Prostate gland (tissue), 2 donors: ENCODE data around the gene MN1.

Experiments used
- POLR2A ChIP-seq: fragments of 450-650 bp; IDR thresholded peaks from one replicate; pipeline ENCODE4 v1.6.1; 2016; ENCODE audit warnings: antibody characterized with exemption, mild to moderate bottlenecking
- POLR2AphosphoS5 ChIP-seq: sonication (generic); formaldehyde crosslinking; IDR thresholded peaks from one replicate; pipeline ENCODE4 v1.6.1; 2017; ENCODE audit warnings: antibody characterized with exemption
- TF ChIP-seq, protein P1 (sequence below), 4 experiments: fragments of 200-600 bp in 2 of 4; fragments of 450-650 bp in 2 of 4; sonication (generic) in 2 of 4; IDR thresholded peaks; 1 replicate in 3 of 4; 2 replicates in 1 of 4; pipeline ENCODE4 v1.5.1; 2016 to 2019; ENCODE audit warnings: antibody characterized with exemption in 4 of 4, mild to moderate bottlenecking in 2 of 4, moderate library complexity in 2 of 4

DNA sequence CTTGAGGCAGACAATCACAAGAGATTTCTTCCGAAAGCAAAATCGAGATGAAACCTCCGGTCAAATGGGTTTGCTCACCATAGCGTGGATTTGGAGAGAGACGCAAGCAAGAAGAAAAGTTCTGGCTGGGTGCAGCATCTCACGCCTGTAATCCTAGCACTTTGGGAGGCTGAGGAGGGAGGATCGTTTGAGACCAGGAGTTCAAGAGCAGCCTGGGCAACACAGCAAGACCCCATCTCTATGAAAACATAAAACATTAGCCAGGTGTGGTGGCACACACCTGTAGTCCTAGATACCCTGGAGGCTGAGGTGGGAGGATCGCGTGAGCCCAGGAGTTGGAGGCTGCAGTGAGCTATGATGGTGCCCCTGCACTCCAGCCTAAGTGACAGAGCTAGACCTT, 24.4 kb downstream of the MN1 start:
- TF ChIP-seq, protein P1, sequence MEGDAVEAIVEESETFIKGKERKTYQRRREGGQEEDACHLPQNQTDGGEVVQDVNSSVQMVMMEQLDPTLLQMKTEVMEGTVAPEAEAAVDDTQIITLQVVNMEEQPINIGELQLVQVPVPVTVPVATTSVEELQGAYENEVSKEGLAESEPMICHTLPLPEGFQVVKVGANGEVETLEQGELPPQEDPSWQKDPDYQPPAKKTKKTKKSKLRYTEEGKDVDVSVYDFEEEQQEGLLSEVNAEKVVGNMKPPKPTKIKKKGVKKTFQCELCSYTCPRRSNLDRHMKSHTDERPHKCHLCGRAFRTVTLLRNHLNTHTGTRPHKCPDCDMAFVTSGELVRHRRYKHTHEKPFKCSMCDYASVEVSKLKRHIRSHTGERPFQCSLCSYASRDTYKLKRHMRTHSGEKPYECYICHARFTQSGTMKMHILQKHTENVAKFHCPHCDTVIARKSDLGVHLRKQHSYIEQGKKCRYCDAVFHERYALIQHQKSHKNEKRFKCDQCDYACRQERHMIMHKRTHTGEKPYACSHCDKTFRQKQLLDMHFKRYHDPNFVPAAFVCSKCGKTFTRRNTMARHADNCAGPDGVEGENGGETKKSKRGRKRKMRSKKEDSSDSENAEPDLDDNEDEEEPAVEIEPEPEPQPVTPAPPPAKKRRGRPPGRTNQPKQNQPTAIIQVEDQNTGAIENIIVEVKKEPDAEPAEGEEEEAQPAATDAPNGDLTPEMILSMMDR (IDR thresholded peaks at IDR 0.05): no peak
- TF ChIP-seq POLR2A: no peak
- no peak for TF ChIP-seq POLR2AphosphoS5
